Measurements from ENCODE around the gene ATG16L2. TPM values are rescaled to one million over a fixed set of nuclear protein-coding genes. Genes with fewer than 3 reads are reported as not detected.
"Not testable (repeated sequence)": the region's sequence is repeated elsewhere in the genome, so short reads cannot be mapped to it uniquely, and the experiment has no call there.

ATG16L2 gene
- total RNA-seq, 1 experiment from 2014 or later: 6.8 TPM

DNA sequence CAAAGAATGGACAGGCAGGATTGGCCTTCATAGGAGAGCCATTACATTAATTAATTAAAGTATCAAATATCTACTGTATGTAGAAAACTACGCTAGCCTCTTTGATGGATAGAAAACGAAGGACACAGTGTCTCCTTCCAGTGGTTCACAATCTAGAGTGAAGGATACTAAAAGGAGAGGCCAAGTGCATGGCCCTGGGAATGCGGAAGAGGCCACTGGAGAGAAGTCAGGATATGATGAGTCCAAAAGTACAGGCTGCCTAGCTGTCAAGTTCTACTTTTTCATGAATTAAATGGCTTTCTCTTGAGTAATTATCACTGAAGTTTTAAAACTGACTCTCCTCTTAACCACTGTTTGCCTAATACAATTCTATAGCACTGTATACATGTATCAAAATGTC, 41.9 kb downstream of the ATG16L2 start:
- Histone ChIP-seq H3K27me3 (no peaks in the 10 kb centered on the region), H3K27ac (no peak overlapping the region), H3K36me3 (no peaks in the 10 kb centered on the region), H3K4me3 (no peak overlapping the region), H3K4me1 (no peaks in the 10 kb centered on the region), H3K9me3 (replicated peaks) (no peaks in the 10 kb centered on the region)
- DNase-seq: no peak

DNA sequence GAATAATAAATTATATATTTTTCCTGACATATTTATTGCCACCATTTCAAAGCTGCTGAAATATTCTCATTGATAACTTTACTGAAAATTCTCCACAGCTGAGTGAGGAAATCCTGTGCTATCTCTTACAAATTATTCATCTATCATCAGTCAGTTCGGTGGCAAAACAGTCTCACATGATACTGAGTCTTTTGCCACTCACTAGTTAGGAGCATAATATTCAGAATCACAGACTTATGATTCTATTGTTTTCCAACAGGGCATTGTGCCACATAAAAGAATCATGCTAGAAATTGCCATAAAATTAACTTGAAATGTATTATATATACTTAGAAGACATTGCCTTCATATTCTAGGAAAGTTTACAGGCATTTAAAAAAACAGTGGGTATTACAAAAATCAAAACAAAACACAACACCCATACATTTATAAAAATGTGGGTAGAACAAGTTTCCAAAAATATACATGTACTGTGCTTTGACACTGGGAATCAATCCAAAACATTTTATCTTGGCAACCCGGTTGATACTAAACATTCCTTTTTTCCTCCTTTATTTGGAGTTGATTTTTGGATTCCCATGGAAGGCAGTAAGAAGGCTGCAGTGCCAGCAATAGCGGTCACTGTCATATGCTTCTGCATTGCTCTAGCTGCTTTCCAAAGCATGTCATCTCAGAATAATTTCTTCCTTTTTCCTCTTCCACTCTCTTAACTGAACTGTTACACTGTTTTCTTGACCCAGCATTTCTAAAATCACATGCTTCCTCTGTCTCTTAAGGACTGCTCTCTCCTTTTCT, 42.5 kb downstream of the ATG16L2 start:
- Histone ChIP-seq H3K9me3 (replicated peaks) (no peaks in the 10 kb centered on the region), H3K27me3 (no peaks in the 10 kb centered on the region), H3K4me1 (no peaks in the 10 kb centered on the region), H3K27ac (no peak overlapping the region), H3K36me3 (no peaks in the 10 kb centered on the region), H3K4me3 (no peak overlapping the region)
- no peak for DNase-seq

DNA sequence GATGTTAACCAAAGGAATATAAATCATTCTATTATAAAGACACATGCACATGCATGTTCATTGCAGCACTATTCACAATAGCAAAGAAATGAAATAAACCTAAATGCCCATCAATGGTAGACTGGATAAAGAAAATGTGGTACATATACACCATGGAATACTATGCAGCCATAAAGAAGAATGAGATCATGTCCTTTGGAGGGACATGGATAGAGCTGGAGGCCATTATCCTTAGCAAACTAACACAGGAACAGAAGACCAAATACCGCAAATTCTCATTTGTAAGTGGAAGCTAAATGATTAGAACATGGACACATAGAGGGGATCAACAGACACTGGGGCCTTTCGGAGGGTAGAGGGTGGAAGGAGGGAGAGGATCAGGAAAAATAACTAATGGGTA, 44.1 kb downstream of the ATG16L2 start:
- H3K27me3 ChIP-seq; H3K9me3 ChIP-seq (replicated peaks); H3K36me3 ChIP-seq; DNase-seq; H3K4me3 ChIP-seq; H3K4me1 ChIP-seq; H3K27ac ChIP-seq: not testable (repeated sequence)

DNA sequence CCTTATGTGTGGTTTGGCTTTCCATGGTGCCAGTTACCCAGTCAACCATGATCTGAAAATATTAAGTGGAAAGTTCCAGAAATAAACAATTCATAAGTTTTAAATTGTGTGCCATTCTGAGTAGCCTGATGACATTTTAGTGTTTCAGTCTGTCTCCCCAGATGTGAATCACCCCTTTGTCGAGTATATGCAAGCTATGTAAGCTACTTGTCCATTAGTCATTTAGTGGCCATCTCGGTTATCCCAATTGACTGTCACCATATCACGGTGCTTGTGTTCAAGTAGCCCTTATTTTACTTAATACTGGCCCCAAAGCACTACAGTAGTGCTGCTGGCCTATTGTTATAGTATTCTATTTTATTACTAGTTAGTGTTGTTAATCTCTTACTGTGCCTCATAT, 44.9 kb downstream of the ATG16L2 start:
- no peaks in the 10 kb centered on the region for H3K27me3 ChIP-seq
- no peaks in the 10 kb centered on the region for H3K9me3 ChIP-seq (replicated peaks)
- no peak overlapping the region for H3K27ac ChIP-seq
- no peaks in the 10 kb centered on the region for H3K36me3 ChIP-seq
- no peak overlapping the region for H3K4me3 ChIP-seq
- H3K4me1 ChIP-seq: no peaks in the 10 kb centered on the region
- DNase-seq: no peak

DNA sequence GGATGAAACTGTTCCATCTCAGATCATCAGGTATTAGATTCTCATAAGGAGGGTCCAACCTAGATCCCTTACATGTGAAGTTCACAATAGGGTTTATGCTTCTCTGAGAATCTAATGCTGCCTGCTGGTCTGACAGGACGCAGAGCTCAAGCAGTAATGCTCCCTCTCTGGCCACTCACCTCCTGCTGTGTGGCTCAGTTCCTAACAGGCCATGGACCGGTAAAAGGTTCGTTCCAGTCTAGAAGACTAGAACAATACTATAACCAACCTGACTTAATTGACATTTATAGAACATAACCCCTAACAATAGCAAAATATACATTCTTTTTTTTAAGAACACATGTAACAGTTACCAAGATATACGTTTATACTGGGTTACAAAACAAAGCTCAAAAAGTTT, 45.8 kb downstream of the ATG16L2 start:
- no peaks in the 10 kb centered on the region for H3K9me3 ChIP-seq (replicated peaks)
- H3K4me1 ChIP-seq: no peaks in the 10 kb centered on the region
- H3K27me3 ChIP-seq: no peaks in the 10 kb centered on the region
- no peaks in the 10 kb centered on the region for H3K36me3 ChIP-seq
- H3K4me3 ChIP-seq: no peak overlapping the region
- H3K27ac ChIP-seq: no peak overlapping the region
- no peak for DNase-seq

DNA sequence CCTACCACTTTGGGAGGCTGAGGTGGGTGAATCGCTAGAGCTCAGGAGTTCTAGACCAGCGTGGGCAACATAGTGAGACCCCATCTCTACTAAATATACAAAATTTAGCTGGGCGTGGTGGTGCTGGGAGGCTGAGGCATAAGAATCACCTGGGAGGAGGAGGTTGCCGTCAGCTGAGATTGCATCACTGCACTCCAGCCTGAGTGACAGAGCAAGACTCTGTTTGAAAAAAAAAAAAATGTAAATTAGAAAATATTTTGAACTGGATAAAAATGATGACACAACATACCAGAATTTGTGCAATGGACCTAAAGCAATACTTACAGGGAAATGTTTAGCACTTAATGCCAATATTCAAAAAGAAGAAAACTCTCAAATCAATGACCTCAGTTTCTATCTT, 46.4 kb downstream of the ATG16L2 start:
- Histone ChIP-seq H3K9me3 (replicated peaks) (no peaks in the 10 kb centered on the region), H3K27me3 (no peaks in the 10 kb centered on the region), H3K36me3 (no peaks in the 10 kb centered on the region), H3K4me3 (no peak overlapping the region), H3K4me1 (no peaks in the 10 kb centered on the region), H3K27ac (no peak overlapping the region)
- DNase-seq: no peak

DNA sequence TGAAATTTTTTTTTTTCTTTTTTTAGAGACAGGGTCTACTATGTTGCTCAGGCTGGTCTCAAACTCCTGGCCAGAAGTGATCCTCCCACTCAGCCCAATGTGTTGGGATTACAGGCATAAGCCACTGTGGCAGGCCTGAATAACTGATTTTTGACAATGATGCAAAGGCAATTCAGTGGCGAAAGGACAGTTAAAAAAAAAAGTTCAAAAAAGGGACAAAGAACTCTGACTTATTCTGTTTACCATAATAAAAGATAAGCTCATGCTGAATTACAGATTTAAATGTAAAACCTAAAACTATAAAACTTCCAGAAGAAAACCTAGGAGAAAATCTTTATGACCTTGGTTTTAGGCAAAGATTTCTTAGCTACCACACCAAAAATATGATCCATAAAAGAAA, 48.9 kb downstream of the ATG16L2 start:
- Histone ChIP-seq H3K36me3 (no peaks in the 10 kb centered on the region), H3K27ac (no peak overlapping the region), H3K4me3 (no peak overlapping the region), H3K4me1 (no peaks in the 10 kb centered on the region), H3K27me3 (no peaks in the 10 kb centered on the region), H3K9me3 (replicated peaks) (no peaks in the 10 kb centered on the region)
- no peak for DNase-seq

DNA sequence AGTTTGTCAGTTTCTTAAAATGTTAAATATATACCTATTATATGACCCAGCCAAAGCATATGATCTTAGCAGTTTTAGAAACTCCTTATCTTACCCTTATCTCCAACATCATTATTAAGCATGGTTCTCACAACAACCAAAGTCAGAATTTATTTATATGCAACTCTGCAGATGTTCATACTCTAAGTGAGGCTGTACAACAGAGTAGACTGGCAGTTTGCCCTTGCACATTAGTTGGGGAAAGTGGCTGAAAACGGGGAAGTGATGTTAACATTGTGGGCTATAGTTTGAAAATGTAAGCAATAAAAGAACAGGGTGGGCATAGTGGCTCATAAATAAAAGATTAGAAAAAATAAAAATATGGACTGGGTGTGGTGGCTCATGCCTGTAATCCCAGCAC, 49.7 kb downstream of the ATG16L2 start:
- Histone ChIP-seq H3K36me3 (no peaks in the 10 kb centered on the region), H3K4me1 (no peaks in the 10 kb centered on the region), H3K27me3 (no peaks in the 10 kb centered on the region), H3K9me3 (replicated peaks) (no peaks in the 10 kb centered on the region), H3K4me3 (no peak overlapping the region), H3K27ac (no peak overlapping the region)
- DNase-seq: no peak

DNA sequence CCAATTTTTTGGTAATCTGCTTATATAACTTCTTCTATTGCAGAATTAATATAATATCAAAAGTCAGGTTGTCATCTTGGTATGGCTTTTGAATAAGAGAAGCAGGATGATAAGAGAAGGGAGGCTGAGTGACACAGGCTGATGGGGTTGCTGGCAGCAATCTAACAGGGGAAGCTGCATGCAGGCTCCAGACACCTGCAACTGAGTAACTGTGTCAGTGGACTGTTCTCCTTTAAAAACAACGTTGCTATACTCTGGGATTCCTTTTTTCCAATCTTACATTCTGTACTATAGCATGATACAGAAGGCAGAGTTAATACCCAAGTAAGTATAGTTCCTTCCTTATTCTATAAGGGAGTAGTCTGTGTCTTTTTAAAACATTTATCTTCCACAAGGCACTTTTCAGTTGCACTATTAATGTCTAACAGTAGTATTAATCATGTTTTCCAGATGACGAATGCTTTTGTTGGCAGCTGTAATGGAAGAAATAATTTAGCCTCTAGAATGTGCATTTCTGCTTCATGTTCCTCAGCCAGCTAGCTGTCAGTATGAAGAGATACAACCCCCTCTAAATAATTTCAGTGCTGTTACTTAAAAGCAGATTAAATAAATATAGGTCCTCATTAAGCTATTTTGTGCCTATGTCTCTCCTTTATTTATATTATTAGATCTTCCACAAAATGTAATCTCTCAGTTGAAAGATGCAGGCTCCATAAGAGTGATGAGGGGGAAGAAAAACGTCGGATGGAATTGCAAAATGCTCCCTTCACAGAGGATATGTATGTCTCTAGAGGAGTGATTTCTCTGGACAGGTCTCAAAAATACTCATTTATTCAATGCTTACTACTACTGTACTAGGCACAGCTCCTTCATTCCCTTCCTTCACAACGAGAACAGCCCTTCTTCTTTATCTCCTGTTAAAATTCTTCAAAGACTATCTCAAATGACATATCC, 50.8 kb downstream of the ATG16L2 start:
- Histone ChIP-seq H3K27ac (no peak overlapping the region), H3K4me1 (no peaks in the 10 kb centered on the region), H3K4me3 (no peak overlapping the region), H3K36me3 (no peaks in the 10 kb centered on the region), H3K27me3 (no peaks in the 10 kb centered on the region), H3K9me3 (replicated peaks) (no peaks in the 10 kb centered on the region)
- no peak for DNase-seq

DNA sequence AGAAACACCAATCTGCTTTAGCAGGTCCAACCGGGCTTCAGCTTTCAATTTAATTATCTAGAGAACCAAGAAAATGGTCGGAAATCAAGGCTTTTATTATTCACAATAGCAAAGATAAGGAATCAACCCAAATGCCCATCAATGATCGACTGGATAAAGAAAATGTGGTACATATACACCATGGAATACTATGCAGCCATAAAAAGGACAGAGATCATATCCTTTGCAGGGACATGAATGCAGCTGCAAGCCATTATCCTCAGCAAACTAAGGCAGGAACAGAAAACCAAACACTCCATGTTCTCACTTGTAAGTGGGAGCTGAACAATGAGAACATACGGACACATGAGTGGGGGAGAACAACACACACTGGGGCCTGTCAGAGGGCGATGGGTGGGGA, 53.8 kb downstream of the ATG16L2 start:
- no peak overlapping the region for H3K27ac ChIP-seq
- no peaks in the 10 kb centered on the region for H3K9me3 ChIP-seq (replicated peaks)
- no peaks in the 10 kb centered on the region for H3K36me3 ChIP-seq
- no peak overlapping the region for H3K4me3 ChIP-seq
- no peak for DNase-seq
- H3K27me3 ChIP-seq: no peaks in the 10 kb centered on the region
- H3K4me1 ChIP-seq: no peaks in the 10 kb centered on the region

DNA sequence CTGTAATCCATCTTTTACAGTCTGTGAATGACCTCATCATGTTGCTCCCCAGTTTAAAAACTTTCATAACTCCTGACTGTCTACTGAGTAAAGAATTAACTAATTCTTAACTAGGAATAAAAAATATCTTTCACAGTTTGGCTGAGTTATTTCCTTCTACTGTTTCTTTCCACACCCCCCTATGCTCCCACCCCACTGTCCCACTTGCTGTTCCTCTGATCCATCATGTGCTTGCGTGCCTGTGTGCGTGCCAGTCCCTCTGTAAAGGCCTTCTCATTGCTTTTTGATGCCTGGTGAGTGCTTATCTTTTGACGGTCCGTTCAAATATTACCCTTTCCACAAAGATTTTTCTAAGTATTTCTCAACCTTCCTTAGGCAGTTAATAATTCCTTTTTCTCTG, 55.6 kb downstream of the ATG16L2 start:
- H3K4me1 ChIP-seq: no peaks in the 10 kb centered on the region
- H3K4me3 ChIP-seq: no peak overlapping the region
- no peaks in the 10 kb centered on the region for H3K36me3 ChIP-seq
- H3K27ac ChIP-seq: no peak overlapping the region
- no peak for DNase-seq
- H3K9me3 ChIP-seq (replicated peaks): no peaks in the 10 kb centered on the region
- H3K27me3 ChIP-seq: no peaks in the 10 kb centered on the region

DNA sequence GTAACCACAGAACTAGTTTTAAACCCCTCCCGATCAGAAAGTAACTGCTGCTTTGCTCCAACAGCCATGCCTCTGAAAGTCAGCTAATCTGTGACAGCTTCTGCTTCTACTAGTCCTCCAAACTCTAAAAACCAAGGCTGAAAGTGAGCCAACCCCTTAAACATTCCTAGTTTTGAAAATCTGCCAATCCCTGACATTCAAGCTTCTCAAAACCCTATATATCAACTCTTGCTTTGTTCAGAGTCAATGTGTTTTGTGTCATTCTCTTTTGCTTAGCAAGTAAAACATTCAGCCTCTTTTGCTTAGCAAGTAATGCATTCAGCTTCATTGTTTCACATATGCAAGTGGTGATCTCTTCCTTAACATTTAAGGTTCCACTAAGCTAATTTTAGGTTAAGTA, 56.9 kb downstream of the ATG16L2 start:
- Histone ChIP-seq H3K36me3 (no peaks in the 10 kb centered on the region), H3K27me3 (no peaks in the 10 kb centered on the region), H3K9me3 (replicated peaks) (no peaks in the 10 kb centered on the region), H3K4me3 (no peak overlapping the region), H3K27ac (no peak overlapping the region), H3K4me1 (no peaks in the 10 kb centered on the region)
- no peak for DNase-seq

DNA sequence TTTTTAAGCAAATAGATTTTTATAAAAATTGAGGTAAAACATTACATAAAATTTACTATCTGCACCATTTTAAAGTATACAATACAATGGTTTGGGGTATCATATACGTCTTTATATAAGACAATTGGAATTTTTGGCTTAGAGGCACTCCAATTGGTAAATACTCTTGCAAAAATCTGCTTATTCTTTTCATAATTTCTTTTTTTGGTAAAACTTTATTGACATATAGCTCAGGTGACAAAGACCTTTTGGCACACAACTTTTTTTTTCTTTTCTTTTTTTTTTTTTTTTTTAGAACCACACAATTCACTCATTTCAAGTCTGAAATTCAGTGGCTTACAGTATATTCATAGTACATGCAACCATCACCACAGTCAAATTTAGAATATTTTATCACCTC, 57.8 kb downstream of the ATG16L2 start:
- H3K4me1 ChIP-seq: no peaks in the 10 kb centered on the region
- no peak for DNase-seq
- H3K9me3 ChIP-seq (replicated peaks): no peaks in the 10 kb centered on the region
- no peaks in the 10 kb centered on the region for H3K27me3 ChIP-seq
- H3K36me3 ChIP-seq: no peaks in the 10 kb centered on the region
- H3K27ac ChIP-seq: no peak overlapping the region
- H3K4me3 ChIP-seq: no peak overlapping the region

DNA sequence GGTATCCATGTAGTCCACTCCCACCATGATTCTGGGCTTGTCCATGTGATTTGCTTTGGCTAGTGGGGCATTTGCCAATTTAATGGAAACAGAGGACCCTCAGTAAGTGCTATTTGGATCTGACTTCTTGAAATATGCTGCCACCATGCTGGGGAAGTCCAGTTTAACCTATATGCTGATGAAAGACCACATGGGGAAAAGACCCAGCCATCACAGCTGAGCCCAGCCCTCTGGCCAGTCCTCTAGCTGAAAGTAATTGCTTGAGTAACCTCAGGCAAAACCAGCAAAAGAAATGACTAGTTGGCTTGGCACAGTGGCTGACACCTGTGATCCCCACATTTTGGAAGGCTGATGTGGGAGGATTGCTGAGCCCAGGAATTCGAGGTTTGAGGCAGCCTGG, 61.5 kb downstream of the ATG16L2 start:
- no peak for DNase-seq

DNA sequence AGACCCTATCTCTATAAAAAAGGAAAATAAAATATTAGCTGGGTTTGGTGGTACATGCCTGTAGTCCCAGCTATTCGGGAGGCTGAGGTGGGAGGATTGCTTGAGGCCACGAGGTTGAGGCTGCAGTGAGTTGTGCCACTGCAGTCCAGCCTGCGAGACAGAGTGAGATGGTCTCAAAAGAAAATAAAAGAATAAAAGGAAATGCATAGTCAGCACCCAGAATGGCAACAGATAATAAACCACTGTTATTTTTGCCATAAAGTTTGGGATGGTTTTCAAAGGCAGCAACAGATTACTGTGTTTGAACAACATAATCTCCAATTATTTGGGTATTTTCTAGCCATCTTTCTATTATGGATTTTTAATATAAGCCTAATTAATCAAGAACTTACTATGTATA, 61.9 kb downstream of the ATG16L2 start:
- H3K27me3 ChIP-seq: no peaks in the 10 kb centered on the region
- H3K27ac ChIP-seq: no peak overlapping the region
- H3K4me1 ChIP-seq: no peaks in the 10 kb centered on the region
- H3K36me3 ChIP-seq: peaks cover 3% of the 10 kb centered on the region; the same call in 1 of the 2 replicates
- H3K4me3 ChIP-seq: no peak overlapping the region
- DNase-seq: no peak
- no peaks in the 10 kb centered on the region for H3K9me3 ChIP-seq (replicated peaks)

More for the DNA sequence above, 61.5 kb downstream of the ATG16L2 start:
- Histone ChIP-seq H3K9me3 (replicated peaks) (no peaks in the 10 kb centered on the region), H3K4me3 (no peak overlapping the region), H3K27ac (no peak overlapping the region), H3K36me3 (0 out of 2 replicates have a peak, but pooled peaks cover 3% of the 10 kb centered on the region), H3K27me3 (no peaks in the 10 kb centered on the region), H3K4me1 (no peaks in the 10 kb centered on the region)
